ENCODE measurements around the gene TNFRSF4. TPM values are rescaled to one million over a fixed set of nuclear protein-coding genes. Genes with fewer than 3 reads are reported as not detected.

The TNFRSF4 gene
- total and polyA plus RNA-seq, 9 of the 15 experiments (the other 6 are each of a cell fraction or from before 2014, with no cell fraction given), result 0.07 to 0.44 (median 0.19) TPM; not detected in 5

DNA sequence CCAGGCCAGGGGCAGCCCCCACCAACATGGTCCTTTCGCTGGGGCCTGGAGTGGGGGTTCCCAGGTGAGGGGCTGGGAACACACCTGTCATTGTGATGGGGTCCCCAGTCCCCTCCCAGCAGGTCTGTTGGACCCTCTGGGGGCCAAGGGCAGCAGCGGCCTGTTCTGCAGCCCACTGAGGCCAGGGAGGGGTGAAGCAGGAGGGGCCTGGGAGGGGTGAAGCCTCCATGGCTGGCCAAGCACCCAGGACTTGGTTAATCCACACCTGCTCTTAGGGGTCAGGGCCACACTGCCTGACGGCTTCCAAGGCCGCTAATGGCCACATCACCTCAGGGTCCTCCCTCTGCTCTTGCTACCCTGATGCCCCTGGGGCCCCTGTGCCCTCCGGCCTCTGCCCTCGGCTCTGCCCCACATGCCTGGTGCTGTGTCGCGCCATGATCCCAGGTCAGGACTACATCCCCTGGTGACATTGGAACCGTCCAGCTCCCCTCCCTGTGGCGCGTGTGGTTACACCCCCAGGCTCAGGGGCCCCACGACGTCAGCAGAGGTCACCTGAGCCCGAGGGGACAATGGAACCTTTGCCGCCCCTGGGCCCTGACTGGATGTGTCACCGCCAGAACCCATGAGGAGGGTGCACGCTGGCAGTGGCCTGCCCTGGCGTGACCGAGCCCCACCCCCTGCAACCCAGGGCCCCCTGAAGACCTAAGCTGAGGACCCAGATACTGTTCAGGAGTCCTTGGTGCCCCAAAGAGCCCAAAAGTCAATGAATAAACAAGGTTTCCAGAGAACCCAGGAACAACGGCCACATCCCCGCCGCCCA is 14.6 kb downstream of the TNFRSF4 start:
- 60% methylated on average over 19 of the region's 22 CpGs for WGBS (ENCODE audit: insufficient coverage, low coverage, missing lambda C conversion rate)
- no peak overlapping the region for H3K27ac ChIP-seq (ENCODE audit: extremely low read depth, low read depth, low read length)
- no peaks in the 10 kb centered on the region for H4K20me1 ChIP-seq (replicated peaks; ENCODE audit: control insufficient read depth, insufficient read depth, low read length)
- ChIA-PET CTCF (ENCODE audit: low intra/inter-chr PET ratio) (no interaction called here), POLR2A (interaction anchor here (0.7 to 1.5 kb wide), 4 partner anchors 13 to 32 kb away, joined by 3 to 4 read pairs (median 4); partner anchors contain the start of genes B3GALT6 and SDF4)
- no peaks in the 10 kb centered on the region; a peak in 1 of 5 replicates for H3K27me3 ChIP-seq (ENCODE audit: control insufficient read depth in 2 of 2, insufficient read depth in 2 of 2, low read length in 2 of 2)
- H3K4me1 ChIP-seq (replicated peaks in 1 of 2; ENCODE audit: control insufficient read depth in 2 of 2, insufficient read depth in 2 of 2, low read length in 2 of 2), result peaks cover 0 to 69% of the 10 kb centered on the region in 2 experiments; a peak in 4 of 5 replicates
- H3K9me3 ChIP-seq (replicated peaks; ENCODE audit: control insufficient read depth, insufficient read depth, low read depth, low read length), result peaks cover 6% of the 10 kb centered on the region; the same call in 1 of the 2 replicates
- no peaks in the 10 kb centered on the region for H3K36me3 ChIP-seq (ENCODE audit: control insufficient read depth, insufficient read depth, low read length)
- in situ Hi-C loops (cut with MboI), result no loop called here
- no peak overlapping the region for H3K4me2 ChIP-seq (ENCODE audit: insufficient read depth, low read length)
- intact Hi-C loops (cut with micrococcal nuclease), result no loop called here
- ATAC-seq (no peak), FAIRE-seq (no peak), DNase-seq (ENCODE audit: extremely low read depth in 1 of 4, low spot score in 3 of 4) (peak in 1 of 4 experiments; percentile 34)
- BruUV-seq (replicated peaks), result no TSS peak
- no peak overlapping the region for H2AFZ ChIP-seq (ENCODE audit: low read depth, low read length)
- H3K9ac ChIP-seq (ENCODE audit: insufficient read depth in 1 of 2, low read depth in 2 of 2, low read length in 2 of 2), result peak overlapping the region in 1 of 2 experiments; percentile 67; a peak in 2 of 4 replicates
- H3K4me3 ChIP-seq, result no peak overlapping the region
- H3K79me2 ChIP-seq (ENCODE audit: control insufficient read depth, insufficient read depth, low read length), result no peaks in the 10 kb centered on the region
- no peaks in the 10 kb centered on the region for H3K9me1 ChIP-seq (ENCODE audit: control insufficient read depth, insufficient read depth, low read length)
- TF ChIP-seq POU5F1 (IDR thresholded peaks at IDR 0.05; ENCODE audit: borderline replicate concordance, low read depth, low read length, partially characterized antibody), result no peak
- no peak for TF ChIP-seq ERF (CRISPR knock-in tag; IDR thresholded peaks at IDR 0.05)
- TF ChIP-seq RBFOX2 (IDR thresholded peaks at IDR 0.05; ENCODE audit: low read depth, low read length), result no peak; the same call in 1 of the 2 replicates
- TF ChIP-seq HNRNPUL1 (IDR thresholded peaks at IDR 0.05; ENCODE audit: low read length), result no peak
- no peak for TF ChIP-seq NCOA4 (IDR thresholded peaks at IDR 0.05; ENCODE audit: partially characterized antibody)
- TF ChIP-seq ZC3H8 (IDR thresholded peaks at IDR 0.05), result no peak
- no peak for TF ChIP-seq SRSF7 (optimal IDR thresholded peaks at IDR 0.05; ENCODE audit: low read depth, low read length)
- TF ChIP-seq CREM (IDR thresholded peaks at IDR 0.05; ENCODE audit: low read depth), result 0 out of 2 replicates have a peak, but pooled peaks have one; percentile 26
- TF ChIP-seq, protein P1, sequence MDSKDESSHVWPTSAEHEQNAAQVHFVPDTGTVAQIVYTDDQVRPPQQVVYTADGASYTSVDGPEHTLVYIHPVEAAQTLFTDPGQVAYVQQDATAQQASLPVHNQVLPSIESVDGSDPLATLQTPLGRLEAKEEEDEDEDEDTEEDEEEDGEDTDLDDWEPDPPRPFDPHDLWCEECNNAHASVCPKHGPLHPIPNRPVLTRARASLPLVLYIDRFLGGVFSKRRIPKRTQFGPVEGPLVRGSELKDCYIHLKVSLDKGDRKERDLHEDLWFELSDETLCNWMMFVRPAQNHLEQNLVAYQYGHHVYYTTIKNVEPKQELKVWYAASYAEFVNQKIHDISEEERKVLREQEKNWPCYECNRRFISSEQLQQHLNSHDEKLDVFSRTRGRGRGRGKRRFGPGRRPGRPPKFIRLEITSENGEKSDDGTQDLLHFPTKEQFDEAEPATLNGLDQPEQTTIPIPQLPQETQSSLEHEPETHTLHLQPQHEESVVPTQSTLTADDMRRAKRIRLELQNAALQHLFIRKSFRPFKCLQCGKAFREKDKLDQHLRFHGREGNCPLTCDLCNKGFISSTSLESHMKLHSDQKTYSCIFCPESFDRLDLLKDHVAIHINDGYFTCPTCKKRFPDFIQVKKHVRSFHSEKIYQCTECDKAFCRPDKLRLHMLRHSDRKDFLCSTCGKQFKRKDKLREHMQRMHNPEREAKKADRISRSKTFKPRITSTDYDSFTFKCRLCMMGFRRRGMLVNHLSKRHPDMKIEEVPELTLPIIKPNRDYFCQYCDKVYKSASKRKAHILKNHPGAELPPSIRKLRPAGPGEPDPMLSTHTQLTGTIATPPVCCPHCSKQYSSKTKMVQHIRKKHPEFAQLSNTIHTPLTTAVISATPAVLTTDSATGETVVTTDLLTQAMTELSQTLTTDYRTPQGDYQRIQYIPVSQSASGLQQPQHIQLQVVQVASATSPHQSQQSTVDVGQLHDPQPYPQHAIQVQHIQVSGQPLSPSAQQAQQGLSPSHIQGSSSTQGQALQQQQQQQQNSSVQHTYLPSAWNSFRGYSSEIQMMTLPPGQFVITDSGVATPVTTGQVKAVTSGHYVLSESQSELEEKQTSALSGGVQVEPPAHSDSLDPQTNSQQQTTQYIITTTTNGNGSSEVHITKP (IDR thresholded peaks at IDR 0.05; ENCODE audit: partially characterized antibody), result peak; percentile 94
- TF ChIP-seq CLOCK (CRISPR knock-in tag; IDR thresholded peaks at IDR 0.05; ENCODE audit: borderline replicate concordance), result no peak
- no peak for TF ChIP-seq HDGF (IDR thresholded peaks at IDR 0.05)
- TF ChIP-seq NR4A1 (CRISPR knock-in tag; IDR thresholded peaks at IDR 0.05), result no peak
- no peak for TF ChIP-seq NR4A1 (tag; IDR thresholded peaks at IDR 0.05)
- TF ChIP-seq ATF7 (IDR thresholded peaks at IDR 0.05), result peak; percentile 36; the same call in 1 of the 2 replicates
- TF ChIP-seq ZNF184 (CRISPR knock-in tag; IDR thresholded peaks at IDR 0.05), result no peak
- peak; percentile 25; the same call in 1 of the 2 replicates for TF ChIP-seq MTA3 (IDR thresholded peaks at IDR 0.05; ENCODE audit: borderline replicate concordance)
- no peak for TF ChIP-seq PHB2 (IDR thresholded peaks at IDR 0.05; ENCODE audit: low read depth)

All from K562 (cell line).